A673 (cell line): ENCODE data around the gene RIIAD1.

Source experiments
- CTCF ChIP-seq: fragments of 300-800, 200-600 bp; sonication (generic); conservative IDR thresholded peaks from 2 replicates; pipeline ENCODE4 v1.5.1; 2017; ENCODE audit warnings: low read depth, mild to moderate bottlenecking, antibody characterized with exemption, low read length, moderate library complexity, mixed read lengths
- EZH2 ChIP-seq: fragments of 200-600 bp; sonication (generic); IDR thresholded peaks from 2 replicates; pipeline ENCODE4 v1.6.1; 2017; ENCODE audit warnings: borderline replicate concordance, low read depth, mild to moderate bottlenecking, mixed read lengths, antibody characterized with exemption, low read length; ENCODE audit not compliant: poor library complexity, severe bottlenecking

GRCh38 chr1:151684128-151684527 is 37.2 kb upstream of the RIIAD1 start:
- no peak for TF ChIP-seq CTCF
- no peak for TF ChIP-seq EZH2
